Heart left ventricle (tissue), 16 donors: ENCODE results near the gene EXOC4. TPM values are rescaled to one million over a fixed set of nuclear protein-coding genes. Genes with fewer than 3 reads are reported as not detected.

Experiments used
- ATAC-seq, 4 donors: fragments of 200-7000 bp; cut with Tn5 transposase; one replicate each; pipeline ENCODE4 v1.9.1; 2020 to 2022; ENCODE audit warnings: moderate library complexity in 4 of 4, mild to moderate bottlenecking in 3 of 4, moderate number of reproducible peaks in 1 of 4
- DNase-seq, 5 donors: peaks; one replicate each; pipeline ENCODE4 v3.0.0-alpha.2; 2020
- H3K27ac ChIP-seq, 12 donors: fragments of 200-600 bp; sonication (generic) in 4 of 12; one replicate each; pipeline versions ENCODE4 v1.5.0 to v1.8.0; 2016 to 2022; ENCODE audit warnings: mild to moderate bottlenecking in 2 of 12
- H3K27me3 ChIP-seq, 9 donors: fragments of 200-600 bp; sonication (generic) in 2 of 9; one replicate each; pipeline versions ENCODE4 v1.5.1 to v1.8.0; 2016 to 2022; ENCODE audit warnings: mild to moderate bottlenecking in 3 of 9
- H3K36me3 ChIP-seq, 9 donors: fragments of 200-600 bp; sonication (generic) in 2 of 9; one replicate each; pipeline versions ENCODE4 v1.5.0 to v1.8.0; 2018 to 2022; ENCODE audit warnings: mild to moderate bottlenecking in 2 of 9
- H3K4me1 ChIP-seq, 12 donors: fragments of 200-600 bp; sonication (generic) in 4 of 12; one replicate each; pipeline versions ENCODE4 v1.5.0 to v1.8.0; 2016 to 2022; ENCODE audit warnings: mild to moderate bottlenecking in 3 of 12
- H3K4me3 ChIP-seq, 12 donors: fragments of 200-600 bp; sonication (generic) in 4 of 12; one replicate each; pipeline versions ENCODE4 v1.5.0 to v1.8.0; 2017 to 2022; ENCODE audit warnings: mild to moderate bottlenecking in 9 of 12, moderate library complexity in 4 of 12
- H3K9me3 ChIP-seq, 12 donors: fragments of 200-600 bp; sonication (generic) in 4 of 12; one replicate each; pipeline versions ENCODE4 v1.5.0 to v1.8.0; 2016 to 2022; ENCODE audit warnings: mild to moderate bottlenecking in 1 of 12
- POLR2A ChIP-seq, 2 donors: fragments of 450-650 bp; IDR thresholded peaks; one replicate each; pipeline ENCODE4 v1.6.1; 2017; ENCODE audit warnings: antibody characterized with exemption in 2 of 2, mild to moderate bottlenecking in 2 of 2, moderate library complexity in 2 of 2
- WGBS, 4 donors: extraction: QIAGEN DNeasy Blood & Tissue Kit in 2 of 4; methylation state at CpG; one replicate each; pipeline versions ENCODE4 v1.1.5 to v1.1.7; 2013 to 2018; 5-methylcytosine and 5-hydroxymethylcytosine counted together
- intact Hi-C, 10 donors: fragments of 100-400 bp; cut with DNase I; formaldehyde crosslinking; loops; one replicate each; pipeline versions ENCODE4 v1.11.1 to v1.14.2; 2022
- polyA plus RNA-seq, 2 donors: library from polyadenylated mRNA; stranded (reverse); fragments of 200-250 nt; gene quantifications; one replicate each; pipeline ENCODE4 v1.2.3, GENCODE V29; 2013
- total RNA-seq, 9 donors: library from RNA; depleted of rRNA in 2 of 9; stranded (reverse); fragments of >200 nt in 2 of 9; fragmentation: NEBNext Ultra II Directional in 3 of 9; extraction: Animal tissue kit (Norgen Biotek cat#: 25700) in 3 of 9; gene quantifications; one replicate each; pipeline versions ENCODE4 v1.1.0 to v1.2.4, GENCODE V29; 2016 to 2023
- TF ChIP-seq, protein P1 (sequence below), 12 donors: fragments of 200-600 bp; sonication (generic) in 4 of 12; IDR thresholded peaks; one replicate each; pipeline versions ENCODE4 v1.5.0 to v1.8.0; 2018 to 2022; ENCODE audit warnings: antibody characterized with exemption in 12 of 12, mild to moderate bottlenecking in 5 of 12
- donor health status: ischemic (EF 13 %, LVEDD 7.1; RV severe dilation, severe dysfunction).
- donor health status: healthy with polysubstance abuse.
- donor health status: DM: no; HTN: yes; CAD: no.
- donor health status: DM: no; HTN: no; CAD: no.
- donor health status: ischemic (EF 25% LVEDD 6.9; RV normal size, moderate dysfunction).
- donor health status: ischemic (EF 25% LVEDD 5.7; RV mildly dilated, moderate dysfunction).
- donor health status: healthy.
- donor health status: DM: yes; HTN: yes; CAD: no.
- donor health status: ischemic (EF 35%, LVEDD 5.7; RV mildly dilated, moderate dysfunction).
- donor health status: nonischemic (EF 11% LVEDD 7.7; RV severe dilation, severe dysfunction).
- donor health status: DM: yes; HTN: yes; CAD: no.
- donor health status: PGD.
- donor health status: ischemic (EF 29% LVEDD 5.4; RV normal size, mild dysfunction).
- donor health status: nonischemic (EF 23%, LVEDD 6.1; RV moderate dilation, normal function).

Gene EXOC4
- total and polyA plus RNA-seq, 11 donors: 8.8 to 61.2 (median 33.8) TPM

DNA sequence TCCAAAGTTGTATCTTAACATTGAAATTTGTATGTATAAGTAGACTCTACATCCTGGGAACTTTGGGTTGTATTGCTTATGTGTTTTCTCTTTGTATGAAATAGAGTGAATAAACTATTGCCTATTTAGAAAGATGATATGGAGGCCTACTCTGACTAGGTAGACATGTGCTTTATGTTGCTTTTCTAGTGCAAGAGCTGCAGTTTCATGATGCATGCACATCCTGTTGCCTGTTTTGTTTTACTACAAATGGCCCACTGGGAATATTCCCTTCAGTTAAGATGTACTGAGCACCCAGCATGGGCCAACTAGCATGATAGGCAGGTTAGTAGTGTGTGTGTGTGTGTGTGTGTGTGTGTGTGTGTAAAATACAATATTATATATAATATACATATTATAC, 592.1 kb downstream of the EXOC4 start:
- intact Hi-C loops: no loop called here
- TF ChIP-seq, protein P1, sequence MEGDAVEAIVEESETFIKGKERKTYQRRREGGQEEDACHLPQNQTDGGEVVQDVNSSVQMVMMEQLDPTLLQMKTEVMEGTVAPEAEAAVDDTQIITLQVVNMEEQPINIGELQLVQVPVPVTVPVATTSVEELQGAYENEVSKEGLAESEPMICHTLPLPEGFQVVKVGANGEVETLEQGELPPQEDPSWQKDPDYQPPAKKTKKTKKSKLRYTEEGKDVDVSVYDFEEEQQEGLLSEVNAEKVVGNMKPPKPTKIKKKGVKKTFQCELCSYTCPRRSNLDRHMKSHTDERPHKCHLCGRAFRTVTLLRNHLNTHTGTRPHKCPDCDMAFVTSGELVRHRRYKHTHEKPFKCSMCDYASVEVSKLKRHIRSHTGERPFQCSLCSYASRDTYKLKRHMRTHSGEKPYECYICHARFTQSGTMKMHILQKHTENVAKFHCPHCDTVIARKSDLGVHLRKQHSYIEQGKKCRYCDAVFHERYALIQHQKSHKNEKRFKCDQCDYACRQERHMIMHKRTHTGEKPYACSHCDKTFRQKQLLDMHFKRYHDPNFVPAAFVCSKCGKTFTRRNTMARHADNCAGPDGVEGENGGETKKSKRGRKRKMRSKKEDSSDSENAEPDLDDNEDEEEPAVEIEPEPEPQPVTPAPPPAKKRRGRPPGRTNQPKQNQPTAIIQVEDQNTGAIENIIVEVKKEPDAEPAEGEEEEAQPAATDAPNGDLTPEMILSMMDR (IDR thresholded peaks at IDR 0.05): no peak
- no peak for TF ChIP-seq POLR2A (IDR thresholded peaks at IDR 0.05)
- no peak for DNase-seq
- Histone ChIP-seq H3K4me1 (peaks cover 0 to 12% (median 0%) of the 10 kb centered on the region in 12 donors), H3K27ac (no peak overlapping the region), H3K27me3 (no peaks in the 10 kb centered on the region), H3K9me3 (peaks cover 0 to 9% (median 0%) of the 10 kb centered on the region in 12 donors), H3K36me3 (no peaks in the 10 kb centered on the region), H3K4me3 (no peak overlapping the region)
- no peak for ATAC-seq

DNA sequence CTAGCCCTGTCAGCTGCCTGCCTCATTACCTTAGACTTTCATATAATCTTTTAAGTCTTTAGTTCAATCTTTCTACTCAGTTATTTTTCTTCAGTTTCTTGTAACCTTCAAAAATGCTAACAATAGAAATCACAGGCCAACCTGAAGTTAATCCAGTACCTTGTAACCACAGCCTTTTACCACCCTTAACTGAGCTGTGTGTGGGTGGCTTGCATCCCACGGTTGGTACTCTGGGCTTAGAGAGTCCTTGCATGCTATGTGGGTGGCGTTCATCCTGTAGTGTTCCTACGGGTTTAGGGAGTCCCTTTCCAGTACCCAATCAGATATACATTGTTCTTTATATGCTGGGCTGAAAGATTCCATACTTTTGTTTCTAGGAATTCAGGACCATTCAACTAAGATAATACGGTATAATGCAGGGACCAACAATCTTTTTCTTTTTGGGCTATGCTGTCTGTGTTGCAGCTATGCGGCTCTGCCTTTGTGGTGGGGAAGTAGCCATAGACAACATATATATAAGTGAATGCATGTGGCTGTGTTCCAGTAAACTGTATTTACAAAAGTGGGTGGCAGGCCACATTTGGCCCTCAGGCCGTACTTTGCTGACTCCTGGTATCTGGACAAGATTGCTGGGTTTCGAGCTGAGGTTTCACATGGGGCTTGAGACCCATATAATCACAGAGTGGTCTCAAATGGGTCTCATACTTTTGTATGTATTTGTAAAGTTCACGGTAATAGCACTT, 593.5 kb downstream of the EXOC4 start:
- intact Hi-C loops: no loop called here
- DNase-seq (no peak), ATAC-seq (no peak)
- Histone ChIP-seq H3K27ac (no peak overlapping the region), H3K27me3 (no peaks in the 10 kb centered on the region), H3K4me1 (peaks cover 0 to 26% (median 7%) of the 10 kb centered on the region in 12 donors), H3K4me3 (no peak overlapping the region), H3K9me3 (peaks cover 0 to 9% (median 0%) of the 10 kb centered on the region in 12 donors), H3K36me3 (no peaks in the 10 kb centered on the region)
- TF ChIP-seq, protein P1 (IDR thresholded peaks at IDR 0.05): no peak
- no peak for TF ChIP-seq POLR2A (IDR thresholded peaks at IDR 0.05)
- WGBS, 4 donors: 90 to 96% (median 93%) methylated on average over 8 of the region's 8 CpGs

DNA sequence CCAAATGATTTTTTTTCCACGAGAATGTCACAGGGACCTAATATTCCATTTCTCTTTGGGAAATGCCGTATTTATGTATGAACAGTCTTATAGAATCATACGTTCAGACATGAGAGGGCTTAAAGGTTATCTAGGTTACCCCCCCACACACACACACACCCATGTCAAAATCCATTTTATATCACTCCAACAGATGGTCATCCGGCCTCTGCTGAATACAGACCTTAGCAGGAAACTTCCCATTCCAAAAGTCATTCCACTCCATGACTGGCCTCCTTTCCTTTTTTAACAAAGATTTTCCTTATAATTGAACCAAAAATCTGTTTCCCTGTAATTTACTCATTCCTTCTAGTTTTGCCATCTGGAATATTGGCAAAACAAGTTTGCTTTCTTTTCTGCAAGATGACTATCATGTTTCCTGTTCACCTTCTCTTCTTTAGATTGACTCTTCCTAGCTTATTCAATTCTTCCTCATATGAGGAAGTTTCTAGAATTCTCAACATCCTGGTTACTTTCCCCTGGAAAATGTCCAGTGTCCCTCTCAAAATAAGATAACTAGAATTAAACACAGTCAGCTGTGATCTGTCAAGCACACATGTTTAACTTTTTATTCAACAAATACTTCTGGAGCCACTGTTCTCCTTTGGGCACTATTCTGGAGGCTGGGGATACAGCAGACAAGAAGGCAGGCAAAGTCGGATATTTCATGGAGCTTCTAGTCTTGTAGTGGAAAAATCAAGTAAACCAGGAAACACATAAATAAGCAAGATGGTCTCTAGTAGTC, 597.8 kb downstream of the EXOC4 start:
- 45 to 63% (median 51%) methylated on average over 5 of the region's 5 CpGs for WGBS, 4 donors
- DNase-seq (no peak), ATAC-seq (peak in 1 of 4 donors; percentile 55)
- H3K36me3 ChIP-seq: no peaks in the 10 kb centered on the region
- H3K9me3 ChIP-seq: no peaks in the 10 kb centered on the region
- H3K27ac ChIP-seq: peak overlapping the region in 4 of 12 donors; percentile 13 to 33 (median 20)
- no peak for TF ChIP-seq POLR2A (IDR thresholded peaks at IDR 0.05)
- TF ChIP-seq, protein P1 (IDR thresholded peaks at IDR 0.05): no peak
- H3K4me3 ChIP-seq: no peak overlapping the region
- intact Hi-C loops: no loop called here
- peaks cover 0 to 19% (median 7%) of the 10 kb centered on the region in 12 donors for H3K4me1 ChIP-seq
- no peaks in the 10 kb centered on the region for H3K27me3 ChIP-seq

DNA sequence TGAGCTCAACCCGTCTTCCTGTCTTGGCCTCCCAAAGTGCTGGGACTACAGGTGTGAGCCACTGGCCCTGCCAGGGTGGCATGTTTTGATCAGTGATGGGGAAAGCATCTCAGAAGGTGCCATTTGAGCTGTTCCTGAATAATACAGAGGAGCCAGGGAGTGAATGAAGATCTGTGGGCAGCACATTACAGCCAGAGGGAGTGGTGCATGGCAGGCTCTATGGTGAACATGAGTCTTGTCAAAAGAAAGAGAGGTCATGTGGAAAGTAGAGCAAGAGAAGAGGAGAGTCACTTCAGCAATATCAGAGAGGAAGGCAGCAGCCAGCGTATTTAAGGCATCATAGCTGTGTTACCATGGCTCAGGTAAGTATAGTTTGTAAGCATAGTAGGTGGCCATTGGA, 598.5 kb downstream of the EXOC4 start:
- no peak for ATAC-seq
- intact Hi-C loops: no loop called here
- no peak for DNase-seq
- no peaks in the 10 kb centered on the region for H3K27me3 ChIP-seq
- TF ChIP-seq, protein P1 (IDR thresholded peaks at IDR 0.05): no peak
- TF ChIP-seq POLR2A (IDR thresholded peaks at IDR 0.05): no peak
- WGBS, 4 donors: 92 to 100% (median 96%) methylated on average over 2 of the region's 2 CpGs
- H3K36me3 ChIP-seq: no peaks in the 10 kb centered on the region
- no peak overlapping the region for H3K4me3 ChIP-seq
- no peaks in the 10 kb centered on the region for H3K9me3 ChIP-seq
- peak overlapping the region in 3 of 12 donors; percentile 13 to 35 (median 18) for H3K27ac ChIP-seq
- peaks cover 0 to 19% (median 7%) of the 10 kb centered on the region in 12 donors for H3K4me1 ChIP-seq
